GM19238 (cell line): ENCODE measurements around the gene AKR1C1.
"Not testable (repeated sequence)": the region's sequence is repeated elsewhere in the genome, so short reads cannot be mapped to it uniquely, and the experiment has no call there.

Experiments
- DNase-seq: peaks from one replicate; pipeline ENCODE4 v3.0.0; 2011; ENCODE audit warnings: low spot score; ENCODE audit not compliant: insufficient read length

AKR1C1 gene

GRCh38 chr10:4947039-4947634 is 16.1 kb upstream of the AKR1C1 start:
- no peak for DNase-seq

GRCh38 chr10:4947635-4948596 is 15.3 kb upstream of the AKR1C1 start:
- no peak for DNase-seq

GRCh38 chr10:4951512-4952162 is 11.6 kb upstream of the AKR1C1 start:
- not testable (repeated sequence) for DNase-seq

- no peak for DNase-seq
These were observed 9.8 kb upstream of the AKR1C1 start for GRCh38 chr10:4953405-4953804.

- not testable (repeated sequence) for DNase-seq
These were observed 7.1 kb upstream of the AKR1C1 start for GRCh38 chr10:4956088-4956487.

GRCh38 chr10:4956955-4957645 is 6.1 kb upstream of the AKR1C1 start:
- DNase-seq: not testable (repeated sequence)

- DNase-seq: not testable (repeated sequence)
These were observed 1.7 kb upstream of the AKR1C1 start for GRCh38 chr10:4961558-4961957.

- not testable (repeated sequence) for DNase-seq
These were observed 907 bp upstream of the AKR1C1 start for GRCh38 chr10:4962308-4962707.

- DNase-seq: not testable (repeated sequence)
These were observed 570 bp downstream of the AKR1C1 start for GRCh38 chr10:4963815-4964154.

GRCh38 chr10:4965763-4966162 is 2.5 kb downstream of the AKR1C1 start:
- DNase-seq: not testable (repeated sequence)

GRCh38 chr10:4967189-4967588 is 4.0 kb downstream of the AKR1C1 start:
- not testable (repeated sequence) for DNase-seq

GRCh38 chr10:4969289-4969688 is 6.1 kb downstream of the AKR1C1 start:
- not testable (repeated sequence) for DNase-seq

GRCh38 chr10:4970362-4970761 is 7.1 kb downstream of the AKR1C1 start:
- DNase-seq: not testable (repeated sequence)

GRCh38 chr10:4972369-4973142 is 9.3 kb downstream of the AKR1C1 start:
- DNase-seq: not testable (repeated sequence)

GRCh38 chr10:4973294-4973693 is 10.1 kb downstream of the AKR1C1 start:
- not testable (repeated sequence) for DNase-seq

- DNase-seq: not testable (repeated sequence)
These were observed 11.2 kb downstream of the AKR1C1 start for GRCh38 chr10:4974400-4974799.

- DNase-seq: no peak
These were observed 13.8 kb downstream of the AKR1C1 start for GRCh38 chr10:4977025-4977424.

- no peak for DNase-seq
These were observed 15.7 kb downstream of the AKR1C1 start for GRCh38 chr10:4978870-4979269.

- no peak for DNase-seq
These were observed 17.6 kb downstream of the AKR1C1 start for GRCh38 chr10:4980793-4981192.

- no peak for DNase-seq
These were observed 18.7 kb downstream of the AKR1C1 start for GRCh38 chr10:4981722-4982471.
